DOHH2 (cell line): ENCODE data around the gene IL10.

ENCODE experiments used
- H3F3A ChIP-seq: fragments of 200-600 bp; sonication (generic), shearing (Covaris generic); 2 replicates; pipeline ENCODE4 v1.6.0; 2016; ENCODE audit warnings: antibody characterized with exemption, mild to moderate bottlenecking; ENCODE audit not compliant: control insufficient read depth, insufficient read depth
- H3K27ac ChIP-seq: fragments of 200-600 bp; sonication (generic); 2 replicates; pipeline ENCODE4 v1.5.1; 2014; ENCODE audit warnings: low read depth, mild to moderate bottlenecking, low read length, moderate library complexity
- H3K27me3 ChIP-seq: fragments of 200-600 bp; sonication (generic); 2 replicates; pipeline ENCODE4 v1.6.1; 2014; ENCODE audit warnings: mild to moderate bottlenecking, low read length, mixed read lengths; ENCODE audit not compliant: control insufficient read depth
- H3K36me3 ChIP-seq: fragments of 200-600 bp; sonication (generic); 2 replicates; pipeline ENCODE4 v1.6.1; 2014; ENCODE audit warnings: mild to moderate bottlenecking, low read length, moderate library complexity, mixed read lengths; ENCODE audit not compliant: control insufficient read depth
- H3K4me1 ChIP-seq: fragments of 200-600 bp; sonication (generic); 2 replicates; pipeline ENCODE4 v1.6.1; 2014; ENCODE audit warnings: mild to moderate bottlenecking, low read length, mixed read lengths; ENCODE audit not compliant: control insufficient read depth
- H3K4me2 ChIP-seq: fragments of 200-600 bp; sonication (generic); 2 replicates; pipeline ENCODE4 v1.6.0; 2014; ENCODE audit warnings: mild to moderate bottlenecking, low read length, moderate library complexity
- H3K4me3 ChIP-seq: fragments of 200-600 bp; sonication (generic); 2 replicates; pipeline ENCODE4 v1.5.1; 2014; ENCODE audit warnings: mild to moderate bottlenecking, low read length, mixed read lengths
- H3K79me2 ChIP-seq: fragments of 200-600 bp; sonication (generic); 2 replicates; pipeline ENCODE4 v1.6.1; 2014; ENCODE audit warnings: mild to moderate bottlenecking, low read length, mixed read lengths; ENCODE audit not compliant: control insufficient read depth
- H3K9me2 ChIP-seq: fragments of 200-600 bp; sonication (generic); replicated peaks from 2 replicates; pipeline ENCODE4 v1.6.1; 2014; ENCODE audit warnings: mild to moderate bottlenecking, low read length, mixed read lengths; ENCODE audit not compliant: control insufficient read depth
- H3K9me3 ChIP-seq: fragments of 200-600 bp; sonication (generic); 2 replicates; pipeline ENCODE4 v1.6.1; 2014; ENCODE audit warnings: antibody characterized with exemption, low read length, mixed read lengths; ENCODE audit not compliant: control insufficient read depth, insufficient read depth
- H4K20me1 ChIP-seq: fragments of 200-600 bp; sonication (generic); 2 replicates; pipeline ENCODE4 v1.6.0; 2014; ENCODE audit warnings: low read depth, mild to moderate bottlenecking, antibody characterized with exemption, low read length, moderate library complexity; ENCODE audit not compliant: control insufficient read depth, insufficient read depth
- EZH2phosphoT487 ChIP-seq: fragments of 200-600 bp; sonication (generic); IDR thresholded peaks from 2 replicates; pipeline ENCODE4 v1.6.1; 2017; ENCODE audit warnings: borderline replicate concordance, mild to moderate bottlenecking, antibody characterized with exemption, low read length, moderate library complexity, mixed read lengths
- TF ChIP-seq, protein P1 (sequence below): fragments of 200-600 bp; sonication (generic); IDR thresholded peaks from one replicate; pipeline ENCODE4 v1.5.1; 2014; ENCODE audit warnings: antibody characterized with exemption, mild to moderate bottlenecking, low read depth, low read length; ENCODE audit not compliant: poor library complexity, severe bottlenecking

The IL10 gene

DNA sequence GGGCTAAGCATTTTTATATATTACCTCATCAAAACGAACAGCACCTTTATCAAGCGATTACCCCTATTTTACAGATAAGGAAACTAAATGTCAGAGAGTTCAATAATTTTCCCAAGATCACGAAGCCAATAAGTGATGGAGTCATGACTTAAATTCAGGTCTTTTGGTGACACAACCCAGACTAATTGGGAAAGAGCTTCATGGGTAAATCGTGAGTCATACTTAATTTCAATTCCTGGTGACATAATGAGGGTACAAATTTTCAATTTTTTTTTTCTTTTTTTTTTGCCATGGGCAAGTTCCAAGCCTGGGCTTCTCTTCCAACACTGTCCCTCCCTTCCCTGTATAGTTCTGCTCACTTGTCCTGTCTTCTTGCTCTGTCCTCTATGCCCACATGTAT lies 30.1 kb upstream of the IL10 start:
- Histone ChIP-seq H3K27ac (no peak overlapping the region), H3K36me3 (no peaks in the 10 kb centered on the region), H3K27me3 (peaks cover 60% of the 10 kb centered on the region), H3K4me1 (peaks cover 5% of the 10 kb centered on the region), H3K79me2 (no peaks in the 10 kb centered on the region), H3F3A (no peaks in the 10 kb centered on the region), H3K9me3 (no peaks in the 10 kb centered on the region), H3K4me3 (no peak overlapping the region), H4K20me1 (no peaks in the 10 kb centered on the region), H3K9me2 (no peaks in the 10 kb centered on the region), H3K4me2 (no peak overlapping the region)
- TF ChIP-seq, protein P1, sequence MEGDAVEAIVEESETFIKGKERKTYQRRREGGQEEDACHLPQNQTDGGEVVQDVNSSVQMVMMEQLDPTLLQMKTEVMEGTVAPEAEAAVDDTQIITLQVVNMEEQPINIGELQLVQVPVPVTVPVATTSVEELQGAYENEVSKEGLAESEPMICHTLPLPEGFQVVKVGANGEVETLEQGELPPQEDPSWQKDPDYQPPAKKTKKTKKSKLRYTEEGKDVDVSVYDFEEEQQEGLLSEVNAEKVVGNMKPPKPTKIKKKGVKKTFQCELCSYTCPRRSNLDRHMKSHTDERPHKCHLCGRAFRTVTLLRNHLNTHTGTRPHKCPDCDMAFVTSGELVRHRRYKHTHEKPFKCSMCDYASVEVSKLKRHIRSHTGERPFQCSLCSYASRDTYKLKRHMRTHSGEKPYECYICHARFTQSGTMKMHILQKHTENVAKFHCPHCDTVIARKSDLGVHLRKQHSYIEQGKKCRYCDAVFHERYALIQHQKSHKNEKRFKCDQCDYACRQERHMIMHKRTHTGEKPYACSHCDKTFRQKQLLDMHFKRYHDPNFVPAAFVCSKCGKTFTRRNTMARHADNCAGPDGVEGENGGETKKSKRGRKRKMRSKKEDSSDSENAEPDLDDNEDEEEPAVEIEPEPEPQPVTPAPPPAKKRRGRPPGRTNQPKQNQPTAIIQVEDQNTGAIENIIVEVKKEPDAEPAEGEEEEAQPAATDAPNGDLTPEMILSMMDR, result no peak
- TF ChIP-seq EZH2phosphoT487, result no peak

DNA sequence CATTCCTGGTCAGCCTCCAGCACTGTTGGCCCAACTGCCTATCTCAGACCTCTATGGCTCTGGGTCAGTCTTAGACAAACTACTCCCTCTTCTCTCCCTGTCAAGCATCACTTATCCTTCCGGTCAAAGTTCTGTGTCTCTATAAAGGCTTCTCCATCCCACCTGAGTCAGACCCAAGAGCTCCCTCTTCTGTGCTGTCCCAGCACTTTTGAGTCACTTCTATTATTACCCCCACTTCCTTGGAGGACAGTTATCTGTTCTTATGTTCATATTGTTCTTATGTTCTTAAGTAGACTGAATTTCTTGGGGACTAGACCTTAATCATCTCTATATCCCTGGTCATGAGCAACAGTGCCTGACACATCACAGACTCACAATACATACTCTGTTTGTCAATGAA lies 29.2 kb upstream of the IL10 start:
- H3K27me3 ChIP-seq, result peaks cover 63% of the 10 kb centered on the region
- H3K4me2 ChIP-seq, result no peak overlapping the region
- no peaks in the 10 kb centered on the region for H3F3A ChIP-seq
- no peaks in the 10 kb centered on the region for H4K20me1 ChIP-seq
- no peak overlapping the region for H3K27ac ChIP-seq
- H3K9me3 ChIP-seq, result no peaks in the 10 kb centered on the region
- H3K79me2 ChIP-seq, result no peaks in the 10 kb centered on the region
- peaks cover 5% of the 10 kb centered on the region for H3K4me1 ChIP-seq
- H3K4me3 ChIP-seq, result no peak overlapping the region
- no peak for TF ChIP-seq EZH2phosphoT487
- TF ChIP-seq, protein P1, result no peak
- H3K9me2 ChIP-seq, result no peaks in the 10 kb centered on the region
- no peaks in the 10 kb centered on the region for H3K36me3 ChIP-seq

DNA sequence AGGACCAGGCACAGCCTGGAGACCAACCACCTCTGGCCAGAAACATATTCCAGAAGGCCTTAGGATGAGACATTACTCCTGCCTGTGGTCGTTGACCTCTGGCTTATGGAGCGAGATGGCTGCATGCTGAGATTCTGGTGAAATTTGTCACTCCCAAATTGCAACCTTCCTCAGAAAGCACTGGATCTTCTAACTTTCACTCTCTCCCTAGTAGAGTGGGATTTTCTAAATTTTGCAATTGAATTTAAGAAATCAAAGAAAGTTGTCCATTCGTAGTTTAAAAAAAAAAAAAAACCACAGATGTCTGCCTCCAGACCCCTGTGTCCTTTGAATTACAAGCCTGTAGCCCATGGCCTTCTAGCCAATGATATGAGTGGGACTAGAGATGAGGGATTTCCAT lies 28.6 kb upstream of the IL10 start:
- TF ChIP-seq EZH2phosphoT487, result no peak
- TF ChIP-seq, protein P1, result no peak
- Histone ChIP-seq H3K4me2 (no peak overlapping the region), H3K4me3 (no peak overlapping the region), H4K20me1 (no peaks in the 10 kb centered on the region), H3K27me3 (peaks cover 58% of the 10 kb centered on the region), H3K27ac (no peak overlapping the region), H3K4me1 (peaks cover 5% of the 10 kb centered on the region), H3K9me3 (no peaks in the 10 kb centered on the region), H3F3A (no peaks in the 10 kb centered on the region), H3K36me3 (no peaks in the 10 kb centered on the region), H3K79me2 (no peaks in the 10 kb centered on the region), H3K9me2 (no peaks in the 10 kb centered on the region)

- H3K9me2 ChIP-seq, result no peaks in the 10 kb centered on the region
- H3K4me2 ChIP-seq, result no peak overlapping the region
- H3K4me1 ChIP-seq, result peaks cover 5% of the 10 kb centered on the region
- no peaks in the 10 kb centered on the region for H3K36me3 ChIP-seq
- no peak for TF ChIP-seq EZH2phosphoT487
- TF ChIP-seq, protein P1, result no peak
- H3K27me3 ChIP-seq, result peaks cover 56% of the 10 kb centered on the region
- H3K4me3 ChIP-seq, result no peak overlapping the region
- no peaks in the 10 kb centered on the region for H3K79me2 ChIP-seq
- H3K9me3 ChIP-seq, result no peaks in the 10 kb centered on the region
- no peaks in the 10 kb centered on the region for H4K20me1 ChIP-seq
- H3F3A ChIP-seq, result no peaks in the 10 kb centered on the region
- no peak overlapping the region for H3K27ac ChIP-seq
Observed at GRCh38 chr1:206800411-206800810, 28.1 kb upstream of the IL10 start.
